ENCODE measurements around the gene DMC1. TPM values are rescaled to one million over a fixed set of nuclear protein-coding genes. Genes with fewer than 3 reads are reported as not detected.

Gene DMC1
- total RNA-seq, 1 donor: 5.3 TPM

GRCh38 chr22:38501797-38502672, 67.9 kb downstream of the DMC1 start:
- peak overlapping the region; percentile 10 for H3K4me3 ChIP-seq (ENCODE audit: low read depth, low read length)
- no peak for TF ChIP-seq CTCF (IDR thresholded peaks at IDR 0.05; ENCODE audit: insufficient read depth, low read length)
- DNase-seq (ENCODE audit: low read depth): no peak

- no peak for DNase-seq (ENCODE audit: low read depth)
- no peak for TF ChIP-seq CTCF (IDR thresholded peaks at IDR 0.05; ENCODE audit: insufficient read depth, low read length)
- H3K4me3 ChIP-seq (ENCODE audit: low read depth, low read length): no peak overlapping the region
These were observed 72.1 kb downstream of the DMC1 start for GRCh38 chr22:38497869-38498268.

GRCh38 chr22:38494939-38495338, 75.0 kb downstream of the DMC1 start:
- TF ChIP-seq CTCF (IDR thresholded peaks at IDR 0.05; ENCODE audit: insufficient read depth, low read length): peak; percentile 17

GRCh38 chr22:38494498-38494897, 75.5 kb downstream of the DMC1 start:
- no peak for TF ChIP-seq CTCF (IDR thresholded peaks at IDR 0.05; ENCODE audit: insufficient read depth, low read length)
- DNase-seq (ENCODE audit: low read depth): peak; percentile 90
- no peak overlapping the region for H3K4me3 ChIP-seq (ENCODE audit: low read depth, low read length)

More at GRCh38 chr22:38494939-38495338, 75.0 kb downstream of the DMC1 start:
- no peak for DNase-seq (ENCODE audit: low read depth)
- no peak overlapping the region for H3K4me3 ChIP-seq (ENCODE audit: low read depth, low read length)

- DNase-seq (ENCODE audit: low read depth): no peak
- no peak overlapping the region for H3K4me3 ChIP-seq (ENCODE audit: low read depth, low read length)
- TF ChIP-seq CTCF (IDR thresholded peaks at IDR 0.05; ENCODE audit: insufficient read depth, low read length): no peak
These were observed 78.2 kb downstream of the DMC1 start for GRCh38 chr22:38491707-38492348.

- peak; percentile 62 for DNase-seq (ENCODE audit: low read depth)
- TF ChIP-seq CTCF (IDR thresholded peaks at IDR 0.05; ENCODE audit: insufficient read depth, low read length): no peak
- no peak overlapping the region for H3K4me3 ChIP-seq (ENCODE audit: low read depth, low read length)
These were observed 79.1 kb downstream of the DMC1 start for GRCh38 chr22:38490915-38491314.

All from fibroblast of the aortic adventitia (primary cell).